Esophagus squamous epithelium (tissue), 4 donors: Measurements from ENCODE around the gene ETV6.

ENCODE experiments used
- CTCF ChIP-seq, 6 experiments: fragments of 450-650 bp in 4 of 6; fragments of 200-600 bp in 2 of 6; sonication (generic) in 2 of 6; IDR thresholded peaks; one replicate each; pipeline ENCODE4 v1.5.1; 2016 to 2019; ENCODE audit warnings: antibody characterized with exemption in 6 of 6, mild to moderate bottlenecking in 4 of 6, moderate library complexity in 4 of 6
- POLR2A ChIP-seq, 4 donors: fragments of 450-650 bp; IDR thresholded peaks; one replicate each; pipeline ENCODE4 v1.6.1; 2017; ENCODE audit warnings: antibody characterized with exemption in 4 of 4, mild to moderate bottlenecking in 4 of 4, moderate library complexity in 3 of 4

GRCh38 chr12:11865824-11866223 is 216.3 kb downstream of the ETV6 start:
- TF ChIP-seq CTCF (IDR thresholded peaks at IDR 0.05) (no peak), POLR2A (IDR thresholded peaks at IDR 0.05) (no peak)
